GM12873 (cell line): ENCODE results near the gene G2E3.

Experiments
- TF ChIP-seq, protein P1 (sequence below): IDR thresholded peaks from 2 replicates; pipeline ENCODE4 v1.5.1; 2012; ENCODE audit warnings: low read depth, mild to moderate bottlenecking, moderate library complexity, low read length, control low read depth; ENCODE audit not compliant: insufficient read depth; ENCODE audit errors: missing control alignments

Gene G2E3

DNA sequence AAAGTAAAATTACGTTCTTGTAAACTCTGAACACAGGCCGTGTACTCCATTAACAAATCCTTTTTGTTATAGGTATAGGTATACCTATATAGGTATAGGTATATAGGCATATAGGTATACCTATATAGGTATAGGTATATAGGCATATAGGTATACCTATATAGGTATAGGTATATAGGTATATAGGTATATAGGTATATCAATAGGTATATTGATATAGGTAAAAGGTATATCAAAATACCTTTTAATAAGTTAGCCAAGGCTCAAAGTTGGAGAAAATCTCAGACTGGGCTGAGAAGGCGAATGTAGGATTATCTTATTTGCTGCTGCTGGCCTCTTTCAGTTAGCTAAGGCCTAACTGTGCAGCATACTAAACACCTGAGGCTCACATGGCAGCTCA, 66.6 kb downstream of the G2E3 start:
- TF ChIP-seq, protein P1, sequence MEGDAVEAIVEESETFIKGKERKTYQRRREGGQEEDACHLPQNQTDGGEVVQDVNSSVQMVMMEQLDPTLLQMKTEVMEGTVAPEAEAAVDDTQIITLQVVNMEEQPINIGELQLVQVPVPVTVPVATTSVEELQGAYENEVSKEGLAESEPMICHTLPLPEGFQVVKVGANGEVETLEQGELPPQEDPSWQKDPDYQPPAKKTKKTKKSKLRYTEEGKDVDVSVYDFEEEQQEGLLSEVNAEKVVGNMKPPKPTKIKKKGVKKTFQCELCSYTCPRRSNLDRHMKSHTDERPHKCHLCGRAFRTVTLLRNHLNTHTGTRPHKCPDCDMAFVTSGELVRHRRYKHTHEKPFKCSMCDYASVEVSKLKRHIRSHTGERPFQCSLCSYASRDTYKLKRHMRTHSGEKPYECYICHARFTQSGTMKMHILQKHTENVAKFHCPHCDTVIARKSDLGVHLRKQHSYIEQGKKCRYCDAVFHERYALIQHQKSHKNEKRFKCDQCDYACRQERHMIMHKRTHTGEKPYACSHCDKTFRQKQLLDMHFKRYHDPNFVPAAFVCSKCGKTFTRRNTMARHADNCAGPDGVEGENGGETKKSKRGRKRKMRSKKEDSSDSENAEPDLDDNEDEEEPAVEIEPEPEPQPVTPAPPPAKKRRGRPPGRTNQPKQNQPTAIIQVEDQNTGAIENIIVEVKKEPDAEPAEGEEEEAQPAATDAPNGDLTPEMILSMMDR = no peak

DNA sequence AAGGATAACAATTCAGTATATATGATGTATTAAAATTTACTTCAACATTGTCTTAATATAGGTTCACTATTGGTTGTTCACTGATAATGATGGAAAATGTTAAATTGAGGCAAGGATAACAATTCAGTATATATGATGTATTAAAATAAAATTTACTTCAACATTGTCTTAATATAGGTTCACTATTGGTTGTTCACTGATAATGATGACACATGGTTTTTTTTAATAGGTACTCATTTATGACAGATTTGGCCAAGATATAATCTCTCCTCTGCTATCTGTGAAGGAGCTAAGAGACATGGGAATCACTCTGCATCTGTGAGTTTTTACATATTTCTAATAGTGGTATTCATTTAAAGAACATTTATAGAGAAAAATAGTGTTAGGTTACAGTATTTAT, 71.3 kb downstream of the G2E3 start:
- TF ChIP-seq, protein P1 = no peak

DNA sequence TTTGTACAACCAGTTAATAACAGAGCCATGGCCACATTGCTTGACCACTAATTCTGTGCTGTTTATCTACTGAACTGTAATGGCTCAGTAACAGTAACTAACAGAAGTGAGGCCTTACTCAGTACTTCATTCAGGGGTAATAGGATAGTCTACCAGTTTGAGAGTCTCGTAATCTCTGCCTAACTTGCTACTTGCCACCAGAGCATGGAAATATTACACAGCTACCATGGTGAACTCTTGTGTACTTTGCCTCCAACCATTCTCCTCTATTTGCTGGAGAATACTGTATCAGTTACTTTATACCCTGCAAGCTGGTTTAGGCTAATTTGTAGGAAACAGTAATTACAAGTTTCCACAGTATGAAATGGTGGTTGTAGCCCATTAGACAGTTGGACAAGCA, 73.8 kb downstream of the G2E3 start:
- TF ChIP-seq, protein P1 = no peak

DNA sequence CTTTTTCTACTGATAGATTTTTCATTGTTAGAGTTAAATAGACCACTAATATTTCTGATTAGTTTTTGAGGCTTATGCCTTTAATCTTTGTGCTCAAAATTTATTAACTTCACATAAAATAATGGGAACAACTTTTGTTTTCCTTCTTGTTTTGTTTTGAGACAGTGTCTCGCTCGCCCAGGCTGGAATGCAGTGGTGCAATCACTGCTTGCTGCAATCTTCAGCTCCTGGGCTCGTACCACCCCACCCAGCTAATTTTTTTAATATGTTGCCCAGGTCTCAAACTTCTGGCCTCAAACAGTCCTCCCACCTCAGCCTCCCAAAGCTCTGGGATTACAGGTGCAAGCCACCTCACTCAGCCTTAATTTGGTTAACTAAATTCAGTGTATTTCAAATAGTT, 80.0 kb downstream of the G2E3 start:
- TF ChIP-seq, protein P1 = no peak

DNA sequence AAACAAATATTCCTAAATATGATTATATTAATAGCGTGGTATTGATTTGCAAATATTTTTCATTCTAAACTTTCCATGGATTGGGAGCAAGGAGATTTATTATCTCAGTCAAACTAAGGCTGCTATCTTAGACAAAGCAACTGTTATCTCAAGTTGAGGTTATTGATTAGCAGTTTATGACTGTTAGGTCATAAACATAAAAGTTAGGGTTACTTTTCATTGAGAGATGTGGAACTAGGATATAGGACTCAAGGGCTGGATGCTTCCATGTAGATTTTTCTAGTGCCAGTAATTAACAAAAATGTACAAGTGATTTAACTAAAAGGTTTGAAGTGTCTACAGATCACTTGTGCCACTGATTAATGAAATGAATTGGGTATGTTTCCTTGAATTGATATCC, 82.2 kb downstream of the G2E3 start:
- TF ChIP-seq, protein P1 = no peak

DNA sequence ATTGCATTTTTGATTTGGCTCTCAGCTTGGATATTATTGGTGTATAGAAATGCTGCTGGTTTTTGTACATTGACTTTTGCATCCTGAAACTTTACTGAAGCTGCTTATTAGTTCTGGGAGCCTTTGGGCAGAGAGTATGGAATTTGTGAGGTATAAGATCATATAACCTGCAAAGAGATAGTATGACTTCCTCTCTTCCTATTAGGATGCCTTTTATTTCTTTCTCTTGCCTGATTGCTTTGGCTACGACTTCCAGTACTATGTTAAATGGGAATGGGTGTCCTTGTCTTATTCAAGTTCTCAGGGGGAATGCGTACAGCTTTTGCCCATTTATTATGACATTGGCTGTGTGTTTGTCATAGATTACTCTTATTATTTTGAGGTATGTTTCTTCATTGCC, 86.6 kb downstream of the G2E3 start:
- TF ChIP-seq, protein P1 = no peak

DNA sequence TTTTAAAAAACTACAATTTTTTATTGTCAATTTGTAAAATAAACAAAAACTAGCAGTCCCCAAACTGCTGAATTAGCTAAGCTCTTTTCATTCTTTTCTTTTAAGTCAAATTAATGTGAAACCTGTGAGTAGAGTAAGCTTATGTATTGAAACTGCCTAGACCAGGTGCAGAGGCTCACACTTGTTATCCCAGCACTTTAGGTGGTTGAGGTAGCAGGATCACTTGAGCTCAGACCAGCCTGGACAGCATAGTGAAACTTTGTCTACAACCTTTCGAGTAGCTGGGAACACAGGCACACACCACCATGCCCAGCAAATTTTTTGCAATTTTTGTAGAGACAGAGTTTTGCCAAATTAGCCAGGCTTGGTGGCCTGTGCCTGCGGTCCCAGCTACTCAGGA, 89.5 kb downstream of the G2E3 start:
- TF ChIP-seq, protein P1 = no peak

DNA sequence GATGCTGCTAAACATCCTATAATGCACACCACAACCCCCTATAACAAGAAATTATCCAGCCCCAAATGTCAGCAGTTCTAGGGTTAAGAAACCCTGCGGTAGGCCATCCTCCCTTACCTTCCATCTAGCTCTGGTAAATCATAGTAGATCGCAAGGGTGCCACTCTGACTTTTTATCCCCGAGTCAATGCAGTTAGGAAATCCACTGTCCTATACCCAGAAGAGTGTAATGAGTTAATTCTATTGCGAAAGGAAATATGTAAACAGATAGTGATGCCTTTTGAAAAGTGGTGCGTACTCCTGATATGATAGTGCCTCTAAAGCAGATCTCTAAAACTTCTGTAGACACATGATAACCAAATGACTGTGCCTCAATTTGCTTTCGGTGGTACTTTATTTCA, 93.0 kb downstream of the G2E3 start:
- TF ChIP-seq, protein P1 = no peak
